ENCODE data around the gene ERF.

GRCh38 chr19:42290136-42290522 lies 35.2 kb upstream of the ERF start:
- TF ChIP-seq ZNF274 (IDR thresholded peaks at IDR 0.05; ENCODE audit: low read depth, low read length) = no peak
- TF ChIP-seq YY1 (IDR thresholded peaks at IDR 0.05; ENCODE audit: insufficient read depth, insufficient read length) = no peak

All from NT2/D1 (cell line).